ENCODE data around the gene SNX3.

DNA sequence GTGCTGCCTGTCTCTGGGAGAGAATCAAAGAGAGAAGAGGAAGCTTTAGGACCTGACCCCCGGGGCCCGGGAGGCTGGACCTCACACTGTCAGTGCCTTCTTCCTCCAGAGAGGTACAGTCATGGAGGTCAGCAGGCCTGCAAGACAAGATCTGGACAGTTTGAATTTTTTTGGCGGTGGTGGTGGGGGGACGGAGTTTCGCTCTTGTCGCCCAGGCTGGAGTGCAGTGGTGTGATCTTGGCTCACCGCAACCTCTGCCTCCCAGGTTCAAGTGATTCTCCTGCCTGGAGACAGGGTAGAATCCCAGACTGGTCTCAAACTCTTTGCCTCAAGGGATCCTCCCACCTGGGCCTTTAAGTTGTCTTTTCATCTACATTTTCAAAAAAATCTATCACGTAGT is 60.7 kb downstream of the SNX3 start:
- TF ChIP-seq, protein P1, sequence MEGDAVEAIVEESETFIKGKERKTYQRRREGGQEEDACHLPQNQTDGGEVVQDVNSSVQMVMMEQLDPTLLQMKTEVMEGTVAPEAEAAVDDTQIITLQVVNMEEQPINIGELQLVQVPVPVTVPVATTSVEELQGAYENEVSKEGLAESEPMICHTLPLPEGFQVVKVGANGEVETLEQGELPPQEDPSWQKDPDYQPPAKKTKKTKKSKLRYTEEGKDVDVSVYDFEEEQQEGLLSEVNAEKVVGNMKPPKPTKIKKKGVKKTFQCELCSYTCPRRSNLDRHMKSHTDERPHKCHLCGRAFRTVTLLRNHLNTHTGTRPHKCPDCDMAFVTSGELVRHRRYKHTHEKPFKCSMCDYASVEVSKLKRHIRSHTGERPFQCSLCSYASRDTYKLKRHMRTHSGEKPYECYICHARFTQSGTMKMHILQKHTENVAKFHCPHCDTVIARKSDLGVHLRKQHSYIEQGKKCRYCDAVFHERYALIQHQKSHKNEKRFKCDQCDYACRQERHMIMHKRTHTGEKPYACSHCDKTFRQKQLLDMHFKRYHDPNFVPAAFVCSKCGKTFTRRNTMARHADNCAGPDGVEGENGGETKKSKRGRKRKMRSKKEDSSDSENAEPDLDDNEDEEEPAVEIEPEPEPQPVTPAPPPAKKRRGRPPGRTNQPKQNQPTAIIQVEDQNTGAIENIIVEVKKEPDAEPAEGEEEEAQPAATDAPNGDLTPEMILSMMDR (IDR thresholded peaks at IDR 0.05) = no peak
- TF ChIP-seq EZH2 (IDR thresholded peaks at IDR 0.05) (no peak), EZH2phosphoT487 (IDR thresholded peaks at IDR 0.05) (no peak)

Measured in neural progenitor cell (in vitro differentiated cells).